ENCODE measurements around the gene ZNF296. TPM values are rescaled to one million over a fixed set of nuclear protein-coding genes. Genes with fewer than 3 reads are reported as not detected.

ZNF296 gene
- total and polyA plus RNA-seq, 11 donors = 0.16 to 1.2 (median 0.36) TPM; not detected in 2

DNA sequence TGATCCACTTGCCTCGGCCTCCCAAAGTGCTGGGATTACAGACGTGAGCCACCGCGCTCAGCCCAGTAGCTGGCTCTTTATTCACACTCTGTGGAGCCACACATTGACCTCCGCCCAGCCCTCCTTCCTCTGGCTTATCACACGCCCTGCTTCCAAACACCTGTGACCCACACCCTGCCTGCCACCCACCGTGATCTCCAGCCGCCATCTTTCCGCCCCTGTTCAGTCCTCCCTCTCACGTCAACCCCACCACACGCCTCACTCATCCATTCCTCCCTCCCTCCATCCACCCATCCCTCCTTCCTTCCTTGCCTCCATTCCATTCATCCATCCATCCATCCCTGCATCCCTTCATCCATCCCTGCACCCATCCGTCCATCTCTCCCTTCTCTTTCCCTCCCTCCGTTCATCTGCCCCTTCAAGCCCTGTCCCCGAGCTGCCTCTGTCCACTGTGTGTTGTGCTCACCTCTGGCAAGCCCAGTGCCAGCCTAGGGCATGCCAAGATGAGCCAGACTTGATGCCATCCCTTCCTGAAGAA, 17.6 kb downstream of the ZNF296 start:
- intact Hi-C loops (cut with DNase I) = loop anchor here in 5 of 10 donors (5.0 to 10.0 kb wide), 3 partner anchors 154 to 164 kb away; partner anchors contain the start of genes APOE (in 3 of the 5) and TOMM40 (in 1 of the 5)
- ATAC-seq = no peak
- WGBS, 4 donors = 83 to 86% (median 85%) methylated on average over 14 of the region's 14 CpGs
- TF ChIP-seq POLR2A (IDR thresholded peaks at IDR 0.05) (no peak), CTCF (IDR thresholded peaks at IDR 0.05) (no peak)
- Histone ChIP-seq H3K27ac (no peak overlapping the region), H3K4me3 (no peak overlapping the region), H3K4me1 (no peaks in the 10 kb centered on the region), H3K27me3 (no peaks in the 10 kb centered on the region), H3K9me3 (no peaks in the 10 kb centered on the region), H3K36me3 (peaks cover 8 to 100% (median 99%) of the 10 kb centered on the region in 9 donors)
- no peak for DNase-seq

GRCh38 chr19:45057444-45057843, 18.8 kb downstream of the ZNF296 start:
- no peaks in the 10 kb centered on the region for H3K9me3 ChIP-seq
- no peak overlapping the region for H3K4me3 ChIP-seq
- DNase-seq (no peak), ATAC-seq (no peak)
- TF ChIP-seq CTCF (IDR thresholded peaks at IDR 0.05) (no peak), POLR2A (IDR thresholded peaks at IDR 0.05) (no peak)
- H3K27ac ChIP-seq = no peak overlapping the region
- whole genome bisulfite sequencing, 4 donors = 84 to 91% (median 88%) methylated on average over 9 of the region's 9 CpGs
- peaks cover 0 to 1% (median 0%) of the 10 kb centered on the region in 12 donors for H3K4me1 ChIP-seq
- H3K27me3 ChIP-seq = no peaks in the 10 kb centered on the region
- intact Hi-C loops (cut with DNase I) = loop anchor here in 5 of 10 donors (5.0 to 10.0 kb wide), 3 partner anchors 153 to 163 kb away; partner anchors contain the start of genes APOE (in 3 of the 5) and TOMM40 (in 1 of the 5)
- peaks cover 6 to 100% (median 99%) of the 10 kb centered on the region in 9 donors for H3K36me3 ChIP-seq

GRCh38 chr19:45056831-45057230, 19.4 kb downstream of the ZNF296 start:
- H3K27me3 ChIP-seq = no peaks in the 10 kb centered on the region
- peaks cover 3 to 100% (median 98%) of the 10 kb centered on the region in 9 donors for H3K36me3 ChIP-seq
- H3K9me3 ChIP-seq = no peaks in the 10 kb centered on the region
- peaks cover 0 to 7% (median 0%) of the 10 kb centered on the region in 12 donors for H3K4me1 ChIP-seq
- 83 to 91% (median 86%) methylated on average over 8 of the region's 8 CpGs for WGBS, 4 donors
- DNase-seq (no peak), ATAC-seq (no peak)
- no peak overlapping the region for H3K4me3 ChIP-seq
- H3K27ac ChIP-seq = no peak overlapping the region
- intact Hi-C loops (cut with DNase I) = loop anchor here in 5 of 10 donors (5.0 to 10.0 kb wide), 3 partner anchors 152 to 162 kb away; partner anchors contain the start of genes APOE (in 3 of the 5) and TOMM40 (in 1 of the 5)
- TF ChIP-seq POLR2A (IDR thresholded peaks at IDR 0.05) = no peak
- TF ChIP-seq CTCF (IDR thresholded peaks at IDR 0.05) = no peak

DNA sequence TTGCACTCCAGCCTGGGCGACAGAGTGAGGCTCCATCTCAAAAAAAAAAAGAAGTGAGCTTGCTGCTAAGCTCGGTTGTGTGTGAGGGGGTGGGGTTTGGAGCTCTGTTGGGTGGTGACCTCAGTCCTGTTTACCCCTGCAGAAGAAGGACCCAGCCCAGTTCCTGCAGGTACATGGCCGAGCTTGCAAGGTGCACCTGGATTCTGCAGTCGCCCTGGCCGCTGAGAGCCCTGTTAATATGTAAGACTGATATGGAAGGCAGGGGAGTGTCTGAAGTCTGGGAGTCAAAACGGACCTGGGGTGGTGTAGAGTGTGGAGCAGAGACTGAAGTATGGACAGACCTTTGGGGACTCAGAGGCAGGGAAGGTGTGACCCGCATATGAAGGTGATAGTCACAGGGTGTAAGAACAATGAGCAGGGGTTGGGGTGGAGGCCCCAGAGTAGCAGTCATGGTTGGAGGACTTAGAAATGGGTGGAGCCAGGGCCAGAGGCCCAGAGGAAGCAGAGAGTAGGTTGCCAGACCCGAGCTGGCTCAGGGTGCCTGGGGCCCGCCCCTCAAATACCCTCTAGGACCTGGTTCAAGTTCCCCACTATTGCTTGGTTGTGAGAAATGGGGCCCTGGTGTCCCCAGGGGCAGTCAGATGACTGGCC, 24.2 kb downstream of the ZNF296 start:
- Histone ChIP-seq H3K27me3 (no peaks in the 10 kb centered on the region), H3K9me3 (no peaks in the 10 kb centered on the region), H3K27ac (no peak overlapping the region), H3K4me1 (peaks cover 0 to 38% (median 19%) of the 10 kb centered on the region in 12 donors), H3K4me3 (no peak overlapping the region), H3K36me3 (peaks cover 3 to 62% (median 51%) of the 10 kb centered on the region in 9 donors)
- 69 to 76% (median 70%) methylated on average over 9 of the region's 9 CpGs for WGBS, 4 donors
- DNase-seq (no peak), ATAC-seq (no peak)
- TF ChIP-seq CTCF (IDR thresholded peaks at IDR 0.05) = no peak
- TF ChIP-seq POLR2A (IDR thresholded peaks at IDR 0.05) = no peak
- intact Hi-C loops (cut with DNase I) = loop anchor here in 4 of 10 donors (10.0 kb wide), 2 partner anchors 147 to 157 kb away; partner anchors contain the start of genes APOE (in 3 of the 4) and TOMM40 (in 1 of the 4)
